ENCODE results near the gene COQ5.

DNA sequence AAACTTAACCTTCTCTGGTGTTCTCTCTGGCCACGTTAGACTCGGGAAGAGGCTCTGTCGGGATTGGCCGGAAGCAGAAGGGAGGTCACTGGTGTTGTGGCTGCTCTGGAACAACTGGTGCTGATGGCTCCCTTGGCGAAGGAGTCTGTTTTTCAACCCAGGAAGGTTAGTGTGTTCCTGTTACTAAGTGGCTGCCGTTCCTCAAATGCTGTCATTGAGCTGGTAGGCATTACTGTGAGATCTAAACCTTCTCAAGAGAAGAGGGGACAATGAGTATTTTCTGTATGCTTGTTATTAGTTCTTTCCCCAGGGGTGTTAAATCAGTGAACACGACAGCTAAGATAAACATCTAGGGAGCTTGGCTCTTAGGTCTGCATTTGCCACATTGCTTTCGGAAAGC, 33.9 kb upstream of the COQ5 start:
- TF ChIP-seq, protein P1, sequence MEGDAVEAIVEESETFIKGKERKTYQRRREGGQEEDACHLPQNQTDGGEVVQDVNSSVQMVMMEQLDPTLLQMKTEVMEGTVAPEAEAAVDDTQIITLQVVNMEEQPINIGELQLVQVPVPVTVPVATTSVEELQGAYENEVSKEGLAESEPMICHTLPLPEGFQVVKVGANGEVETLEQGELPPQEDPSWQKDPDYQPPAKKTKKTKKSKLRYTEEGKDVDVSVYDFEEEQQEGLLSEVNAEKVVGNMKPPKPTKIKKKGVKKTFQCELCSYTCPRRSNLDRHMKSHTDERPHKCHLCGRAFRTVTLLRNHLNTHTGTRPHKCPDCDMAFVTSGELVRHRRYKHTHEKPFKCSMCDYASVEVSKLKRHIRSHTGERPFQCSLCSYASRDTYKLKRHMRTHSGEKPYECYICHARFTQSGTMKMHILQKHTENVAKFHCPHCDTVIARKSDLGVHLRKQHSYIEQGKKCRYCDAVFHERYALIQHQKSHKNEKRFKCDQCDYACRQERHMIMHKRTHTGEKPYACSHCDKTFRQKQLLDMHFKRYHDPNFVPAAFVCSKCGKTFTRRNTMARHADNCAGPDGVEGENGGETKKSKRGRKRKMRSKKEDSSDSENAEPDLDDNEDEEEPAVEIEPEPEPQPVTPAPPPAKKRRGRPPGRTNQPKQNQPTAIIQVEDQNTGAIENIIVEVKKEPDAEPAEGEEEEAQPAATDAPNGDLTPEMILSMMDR (IDR thresholded peaks at IDR 0.05) = no peak
- TF ChIP-seq, protein P2, sequence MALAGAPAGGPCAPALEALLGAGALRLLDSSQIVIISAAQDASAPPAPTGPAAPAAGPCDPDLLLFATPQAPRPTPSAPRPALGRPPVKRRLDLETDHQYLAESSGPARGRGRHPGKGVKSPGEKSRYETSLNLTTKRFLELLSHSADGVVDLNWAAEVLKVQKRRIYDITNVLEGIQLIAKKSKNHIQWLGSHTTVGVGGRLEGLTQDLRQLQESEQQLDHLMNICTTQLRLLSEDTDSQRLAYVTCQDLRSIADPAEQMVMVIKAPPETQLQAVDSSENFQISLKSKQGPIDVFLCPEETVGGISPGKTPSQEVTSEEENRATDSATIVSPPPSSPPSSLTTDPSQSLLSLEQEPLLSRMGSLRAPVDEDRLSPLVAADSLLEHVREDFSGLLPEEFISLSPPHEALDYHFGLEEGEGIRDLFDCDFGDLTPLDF (CRISPR knock-in tag; IDR thresholded peaks at IDR 0.05) = no peak
- TF ChIP-seq, protein P3, sequence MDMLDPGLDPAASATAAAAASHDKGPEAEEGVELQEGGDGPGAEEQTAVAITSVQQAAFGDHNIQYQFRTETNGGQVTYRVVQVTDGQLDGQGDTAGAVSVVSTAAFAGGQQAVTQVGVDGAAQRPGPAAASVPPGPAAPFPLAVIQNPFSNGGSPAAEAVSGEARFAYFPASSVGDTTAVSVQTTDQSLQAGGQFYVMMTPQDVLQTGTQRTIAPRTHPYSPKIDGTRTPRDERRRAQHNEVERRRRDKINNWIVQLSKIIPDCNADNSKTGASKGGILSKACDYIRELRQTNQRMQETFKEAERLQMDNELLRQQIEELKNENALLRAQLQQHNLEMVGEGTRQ (CRISPR knock-in tag; IDR thresholded peaks at IDR 0.05) = no peak
- no peak for TF ChIP-seq NR1H2 (CRISPR knock-in tag; IDR thresholded peaks at IDR 0.05)
- TF ChIP-seq TCF7 (CRISPR knock-in tag; IDR thresholded peaks at IDR 0.05; ENCODE audit: low read depth) = no peak
- TF ChIP-seq, protein P4, sequence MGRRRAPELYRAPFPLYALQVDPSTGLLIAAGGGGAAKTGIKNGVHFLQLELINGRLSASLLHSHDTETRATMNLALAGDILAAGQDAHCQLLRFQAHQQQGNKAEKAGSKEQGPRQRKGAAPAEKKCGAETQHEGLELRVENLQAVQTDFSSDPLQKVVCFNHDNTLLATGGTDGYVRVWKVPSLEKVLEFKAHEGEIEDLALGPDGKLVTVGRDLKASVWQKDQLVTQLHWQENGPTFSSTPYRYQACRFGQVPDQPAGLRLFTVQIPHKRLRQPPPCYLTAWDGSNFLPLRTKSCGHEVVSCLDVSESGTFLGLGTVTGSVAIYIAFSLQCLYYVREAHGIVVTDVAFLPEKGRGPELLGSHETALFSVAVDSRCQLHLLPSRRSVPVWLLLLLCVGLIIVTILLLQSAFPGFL (CRISPR knock-in tag; IDR thresholded peaks at IDR 0.05; ENCODE audit: borderline replicate concordance) = no peak
